ENCODE measurements around the gene TCP11L1.
"Not testable (repeated sequence)": the region's sequence is repeated elsewhere in the genome, so short reads cannot be mapped to it uniquely, and the experiment has no call there.

The TCP11L1 gene

GRCh38 chr11:33029218-33029617, 10.2 kb upstream of the TCP11L1 start:
- DNase-seq: not testable (repeated sequence)

DNA sequence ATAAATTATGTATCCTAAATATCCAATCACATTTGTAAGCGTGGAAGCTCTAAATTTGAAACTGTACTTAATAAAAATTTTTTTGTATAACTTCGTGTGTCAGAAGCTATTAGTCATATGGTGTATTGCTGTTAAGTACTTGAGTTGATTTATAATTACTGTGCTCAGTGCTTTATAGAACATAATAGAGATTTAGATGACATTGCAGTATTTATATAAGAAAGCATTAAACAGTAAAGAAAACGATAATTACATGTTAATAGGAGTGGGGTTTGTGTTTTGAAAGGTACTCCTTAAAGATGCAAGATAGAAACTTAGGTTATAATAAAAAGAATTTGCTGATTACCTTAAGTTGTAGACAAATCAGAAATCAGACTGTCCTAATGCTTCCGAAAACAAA, 5.9 kb upstream of the TCP11L1 start:
- DNase-seq: no peak

DNA sequence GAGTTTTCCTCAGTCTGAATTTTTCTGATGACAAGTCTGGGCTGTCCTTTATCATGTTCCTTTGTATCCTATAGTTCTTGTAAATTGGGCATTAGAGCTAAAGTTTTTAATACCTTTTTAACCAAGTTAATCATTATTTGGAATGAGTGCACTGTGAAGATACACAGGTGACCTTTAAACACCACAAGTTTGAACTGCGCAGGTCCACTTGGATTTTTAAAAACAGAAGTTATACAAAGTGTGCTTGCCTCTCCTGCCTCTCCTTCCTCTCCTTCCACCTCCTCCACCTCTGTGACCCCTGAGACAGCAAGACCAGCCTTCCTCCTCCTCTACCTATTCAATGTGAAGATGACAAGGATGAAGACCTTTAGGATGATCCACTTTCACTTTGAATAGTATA, 4.4 kb upstream of the TCP11L1 start:
- DNase-seq: no peak

- no peak for DNase-seq
These were observed 875 bp downstream of the TCP11L1 start for GRCh38 chr11:33040033-33040861.

GRCh38 chr11:33040862-33041453, 1.6 kb downstream of the TCP11L1 start:
- DNase-seq: no peak

GRCh38 chr11:33043221-33043830, 4.0 kb downstream of the TCP11L1 start:
- no peak for DNase-seq

GRCh38 chr11:33044285-33044756, 4.9 kb downstream of the TCP11L1 start:
- no peak for DNase-seq

- no peak for DNase-seq
These were observed 6.3 kb downstream of the TCP11L1 start for GRCh38 chr11:33045551-33046255.

- not testable (repeated sequence) for DNase-seq
These were observed 9.3 kb downstream of the TCP11L1 start for GRCh38 chr11:33048701-33049100.

GRCh38 chr11:33049565-33050408, 10.4 kb downstream of the TCP11L1 start:
- DNase-seq: not testable (repeated sequence)

DNA sequence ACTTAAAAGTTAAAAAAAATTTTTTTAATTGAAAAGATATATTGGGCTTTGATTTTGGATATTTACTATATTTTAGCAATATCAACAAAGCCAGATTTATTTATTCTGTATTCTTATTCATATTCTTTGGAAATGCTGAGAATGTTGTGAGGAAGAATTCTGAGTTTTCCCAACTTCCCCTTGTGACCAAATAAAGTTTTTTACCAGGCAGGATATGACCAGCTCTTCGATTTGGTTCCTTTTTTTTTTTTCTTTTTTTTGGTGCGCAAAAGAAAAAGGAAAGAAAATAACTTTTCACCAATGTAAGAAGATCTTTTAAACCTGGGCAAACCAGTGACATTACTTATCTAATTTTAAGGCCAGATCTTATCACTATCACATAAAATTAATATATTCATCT, 12.9 kb downstream of the TCP11L1 start:
- no peak for DNase-seq

DNA sequence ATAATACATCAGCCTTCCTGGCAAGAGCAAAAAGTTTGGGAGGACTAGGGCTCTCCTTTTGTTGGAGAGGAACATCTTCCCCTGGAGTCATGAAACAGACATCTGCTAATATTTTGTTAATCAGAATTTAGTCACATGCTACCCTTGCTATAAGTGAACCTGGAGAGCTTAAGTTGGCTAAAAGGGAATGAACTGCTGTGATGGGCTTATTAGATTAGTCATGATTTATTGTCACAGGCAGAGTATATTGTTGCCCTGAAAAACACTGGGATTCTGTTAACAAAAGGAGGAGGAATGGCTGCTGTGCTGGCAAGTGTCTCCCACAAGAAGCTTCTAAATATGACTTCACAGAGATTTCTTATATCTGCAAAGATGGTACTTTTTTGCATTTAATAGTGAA, 16.0 kb downstream of the TCP11L1 start:
- DNase-seq: no peak

DNA sequence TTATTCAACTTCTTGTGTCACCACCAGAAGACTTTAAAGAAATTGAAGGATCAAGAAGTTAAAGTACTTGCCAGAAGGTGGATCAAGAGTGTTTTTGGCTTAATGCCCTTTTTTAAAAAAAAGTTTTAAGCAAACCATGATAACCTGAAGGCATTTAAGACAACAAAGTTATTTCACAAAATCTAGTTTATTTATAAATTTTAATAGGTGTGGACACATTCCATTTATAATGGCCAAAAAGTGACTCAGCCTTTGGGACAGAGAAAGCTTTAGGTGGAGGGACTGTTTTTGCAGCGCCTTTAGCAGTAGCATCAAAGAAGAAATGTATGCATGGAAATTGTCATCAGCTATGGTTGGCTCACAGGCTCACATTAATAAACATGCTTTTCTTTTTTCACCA, 17.9 kb downstream of the TCP11L1 start:
- no peak for DNase-seq

DNA sequence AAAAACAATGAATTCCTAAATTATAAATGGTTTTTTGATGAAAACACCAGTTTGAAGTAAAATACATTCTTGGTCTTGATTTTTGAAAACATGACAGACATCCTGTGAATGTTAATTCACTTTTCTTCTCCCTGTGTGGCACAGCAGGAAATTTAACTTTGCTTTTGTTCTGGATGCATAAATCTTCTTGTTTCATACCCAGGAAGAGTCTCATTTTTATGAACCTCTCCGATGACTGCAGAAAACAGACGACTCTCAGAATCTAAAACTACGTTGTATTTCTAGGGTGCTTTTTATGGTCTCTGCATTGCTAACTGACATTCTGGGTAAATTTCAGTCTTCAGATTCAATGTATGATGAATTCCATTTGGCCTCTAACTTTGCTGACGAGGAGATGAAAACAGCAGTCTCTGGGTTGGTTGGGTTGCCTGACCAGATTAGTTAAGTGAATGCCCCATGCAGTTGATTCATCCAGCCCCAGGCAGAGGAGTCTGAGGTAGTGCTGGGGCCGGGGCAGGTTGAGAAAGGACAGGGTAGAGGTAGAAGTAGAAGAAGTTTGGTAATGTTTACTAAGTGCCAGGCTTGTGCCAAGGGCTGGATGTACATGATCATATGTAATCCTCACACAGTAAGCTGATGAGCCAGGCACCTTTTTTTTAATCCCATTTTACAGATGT, 20.1 kb downstream of the TCP11L1 start:
- no peak for DNase-seq

DNA sequence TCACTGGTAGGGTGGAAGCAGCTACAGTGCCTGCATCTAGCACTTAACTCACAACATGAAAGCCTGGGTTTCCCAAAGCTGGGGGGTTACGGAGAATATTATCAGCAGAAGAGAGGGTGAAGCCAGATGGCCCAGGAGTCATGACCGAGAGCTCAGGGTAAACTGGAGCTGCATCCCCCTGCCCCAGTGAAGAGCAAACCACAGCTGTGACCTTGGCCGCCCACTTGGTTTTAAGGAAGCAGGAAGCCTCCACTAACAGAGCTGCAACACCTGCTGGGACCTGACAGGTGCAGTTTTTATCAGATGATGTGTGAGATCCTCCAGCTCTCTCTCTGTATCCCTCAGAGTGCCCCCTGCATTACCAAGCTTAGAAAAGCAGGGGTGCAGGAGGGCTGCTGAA, 20.9 kb downstream of the TCP11L1 start:
- DNase-seq: no peak

- no peak for DNase-seq
These were observed 22.8 kb downstream of the TCP11L1 start for GRCh38 chr11:33062137-33062536.

DNA sequence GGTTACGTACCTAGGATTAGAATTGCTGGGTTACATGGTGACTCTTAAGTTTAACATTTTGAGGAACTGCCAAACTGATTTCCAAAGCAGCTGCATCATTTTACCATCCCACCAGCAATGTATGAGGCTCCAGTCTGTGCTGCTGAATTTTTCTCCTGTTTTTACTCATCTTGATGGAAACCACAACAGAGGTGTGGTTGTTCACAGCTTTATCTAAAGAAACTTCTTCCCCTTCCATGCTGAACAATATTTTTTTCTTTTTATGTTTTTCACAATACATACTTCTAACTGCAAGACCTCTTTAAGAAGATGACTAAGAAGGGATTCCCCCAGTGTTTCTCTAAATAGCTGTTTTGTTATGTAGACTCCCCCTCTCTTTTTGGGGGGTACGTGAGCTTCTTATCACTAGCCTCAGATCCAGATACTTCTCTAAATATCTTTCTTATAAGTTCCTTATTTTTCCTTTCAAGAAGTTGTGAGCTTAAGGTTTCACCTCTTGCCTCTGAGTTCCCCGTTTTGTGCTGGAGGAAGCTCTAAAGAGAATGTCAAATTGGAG, 24.0 kb downstream of the TCP11L1 start:
- no peak for DNase-seq

DNA sequence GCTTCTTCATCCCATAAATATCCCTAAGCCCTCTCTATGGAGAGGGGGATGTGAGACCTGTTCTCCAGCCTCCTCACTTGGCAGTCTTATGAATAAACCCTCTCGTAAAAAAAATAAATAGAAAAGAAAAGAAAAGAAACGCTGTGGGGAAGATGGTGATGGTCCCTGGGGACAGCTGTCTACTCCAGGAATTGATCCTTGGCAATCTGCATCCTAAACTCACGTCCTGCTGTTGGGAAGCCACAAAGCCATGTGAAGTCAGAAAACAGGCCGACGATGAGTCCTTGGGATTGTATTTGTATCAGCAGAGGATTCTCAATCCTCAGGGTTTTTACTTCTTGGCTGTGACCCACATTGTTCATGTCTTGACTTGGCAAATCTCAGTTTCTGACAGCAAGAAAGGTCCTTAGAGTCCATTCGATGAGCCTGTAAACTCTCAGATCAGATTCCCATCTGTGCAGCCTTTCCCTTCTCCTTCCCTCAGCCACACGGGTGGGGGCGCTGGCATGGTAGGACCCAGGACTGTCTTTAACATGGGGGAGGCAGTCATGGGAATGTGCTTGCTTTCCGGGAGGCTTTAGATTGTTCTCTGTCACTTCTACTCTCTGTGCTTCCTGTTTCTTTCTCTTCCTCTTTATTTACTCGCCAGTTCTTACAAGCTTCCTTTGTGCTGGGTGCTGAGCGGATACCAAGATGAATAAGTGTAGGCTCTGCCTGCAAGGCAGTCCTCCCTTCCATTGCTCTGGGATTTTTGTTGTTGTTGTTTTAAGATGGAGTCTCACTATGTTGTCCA, 24.9 kb downstream of the TCP11L1 start:
- DNase-seq: no peak

- DNase-seq: no peak
These were observed 25.5 kb downstream of the TCP11L1 start for GRCh38 chr11:33064866-33065265.

- DNase-seq: peak; percentile 67
These were observed 26.2 kb downstream of the TCP11L1 start for GRCh38 chr11:33065445-33066178.

Measured in femur (tissue), 1 donor.